Activated T-cell treated with anti-CD3 and anti-CD28 coated beads for 1 hour (primary cell): ENCODE results near the gene SLC51B.
"Not testable (repeated sequence)": the region's sequence is repeated elsewhere in the genome, so short reads cannot be mapped to it uniquely, and the experiment has no call there.

Source experiments
- DNase-seq: peaks from one replicate; pipeline ENCODE4 v3.0.0-alpha.2; 2020; ENCODE audit warnings: low read depth

The SLC51B gene

GRCh38 chr15:65041787-65042186, 3.4 kb upstream of the SLC51B start:
- no peak for DNase-seq

GRCh38 chr15:65042776-65043327, 2.3 kb upstream of the SLC51B start:
- DNase-seq = no peak

- not testable (repeated sequence) for DNase-seq
Observed at GRCh38 chr15:65044218-65044617, 969 bp upstream of the SLC51B start.

- no peak for DNase-seq
Observed at GRCh38 chr15:65048241-65048640, 3.1 kb downstream of the SLC51B start.

- peak; percentile 76 for DNase-seq
Observed at GRCh38 chr15:65049418-65049840, 4.2 kb downstream of the SLC51B start.

GRCh38 chr15:65050270-65050669, 5.1 kb downstream of the SLC51B start:
- no peak for DNase-seq

GRCh38 chr15:65051266-65051665, 6.1 kb downstream of the SLC51B start:
- DNase-seq = no peak

GRCh38 chr15:65052956-65053355, 7.8 kb downstream of the SLC51B start:
- DNase-seq = no peak

GRCh38 chr15:65054333-65055200, 9.4 kb downstream of the SLC51B start:
- peak; percentile 42 for DNase-seq

- no peak for DNase-seq
Observed at GRCh38 chr15:65055201-65055870, 10.1 kb downstream of the SLC51B start.

- no peak for DNase-seq
Observed at GRCh38 chr15:65056106-65056505, 10.9 kb downstream of the SLC51B start.

GRCh38 chr15:65056868-65057548, 11.8 kb downstream of the SLC51B start:
- no peak for DNase-seq

GRCh38 chr15:65057549-65057940, 12.4 kb downstream of the SLC51B start:
- DNase-seq = no peak

GRCh38 chr15:65058394-65059368, 13.5 kb downstream of the SLC51B start:
- no peak for DNase-seq

- DNase-seq = no peak
Observed at GRCh38 chr15:65059369-65059750, 14.2 kb downstream of the SLC51B start.

GRCh38 chr15:65059931-65060596, 14.9 kb downstream of the SLC51B start:
- DNase-seq = no peak

GRCh38 chr15:65060641-65061397, 15.6 kb downstream of the SLC51B start:
- no peak for DNase-seq

- no peak for DNase-seq
Observed at GRCh38 chr15:65062061-65062460, 16.9 kb downstream of the SLC51B start.

GRCh38 chr15:65062726-65063125, 17.5 kb downstream of the SLC51B start:
- DNase-seq = no peak
